ENCODE data around the gene SRRM1. TPM values are rescaled to one million over a fixed set of nuclear protein-coding genes. Genes with fewer than 3 reads are reported as not detected.

SRRM1 gene
- polyA plus RNA-seq, 1 donor (not counting 4 experiments of a cell fraction or from before 2014, with no cell fraction given): 56.1 TPM

DNA sequence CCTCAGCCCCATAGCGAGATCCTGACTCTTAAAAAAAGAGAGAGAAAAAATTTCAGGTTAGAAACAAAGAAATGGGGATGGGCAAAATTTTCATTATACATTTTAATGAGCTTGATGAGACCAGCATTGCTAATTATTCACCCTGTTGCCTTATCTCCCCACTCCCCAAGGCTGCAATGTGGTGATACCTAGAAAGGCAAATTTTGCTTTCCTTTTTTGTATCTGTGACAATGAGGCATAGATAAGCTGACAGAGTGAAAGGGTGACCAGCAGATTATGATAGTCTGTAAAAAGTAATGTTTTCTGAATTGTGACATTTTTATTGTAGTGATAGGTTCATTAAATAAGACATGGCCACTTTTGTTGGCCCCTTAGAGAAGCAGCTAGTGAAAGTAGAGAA lies 12.9 kb downstream of the SRRM1 start:
- no peaks in the 10 kb centered on the region for H3K27me3 ChIP-seq (ENCODE audit: control insufficient read depth, extremely low read depth, insufficient read depth, low read length)
- no peaks in the 10 kb centered on the region for H4K20me1 ChIP-seq (ENCODE audit: control insufficient read depth, extremely low read depth, insufficient read depth, low read length)

DNA sequence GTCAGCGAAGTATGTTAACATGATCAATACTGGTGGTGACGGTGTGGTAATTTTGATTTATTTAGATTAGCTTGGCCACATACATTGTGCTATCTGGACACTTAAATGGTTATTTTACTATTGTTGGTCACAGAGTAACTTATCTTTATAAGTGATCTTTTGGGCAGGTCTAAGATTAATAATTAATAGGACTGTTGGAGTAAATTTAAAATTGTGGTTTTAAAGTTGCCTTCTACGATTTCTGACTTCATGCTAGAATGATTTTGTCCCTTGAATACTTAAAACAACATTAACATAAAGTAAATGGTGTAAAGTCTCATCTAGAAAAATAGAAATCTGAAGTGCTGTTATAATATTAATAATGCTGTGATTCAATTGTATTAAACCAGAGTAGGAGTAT lies 14.7 kb downstream of the SRRM1 start:
- no peak for DNase-seq (ENCODE audit: low read depth, low spot score)
- dilution Hi-C loops (cut with MboI; ENCODE audit: extremely low pct_ligation_motif_present, low sequenced_read_pairs): no loop called here
- Histone ChIP-seq H3K9me3 (ENCODE audit: control insufficient read depth, low read depth, low read length) (no peaks in the 10 kb centered on the region), H3K9me1 (ENCODE audit: control insufficient read depth, extremely low read depth, insufficient read depth, low read length) (no peaks in the 10 kb centered on the region), H3K4me1 (ENCODE audit: control insufficient read depth, extremely low read depth, insufficient read depth, low read length) (no peaks in the 10 kb centered on the region), H3K79me2 (ENCODE audit: control insufficient read depth, insufficient read depth, low read length) (peaks cover 63% of the 10 kb centered on the region), H3K4me2 (ENCODE audit: control insufficient read depth, extremely low read depth, insufficient read depth, low read depth, low read length) (no peak overlapping the region), H2AFZ (ENCODE audit: control insufficient read depth, low read length) (no peak overlapping the region), H3K4me3 (ENCODE audit: control insufficient read depth in 2 of 3, extremely low read depth in 1 of 3, insufficient read depth in 2 of 3, low read depth in 1 of 3, low read length in 3 of 3) (no peak overlapping the region), H3K27ac (ENCODE audit: control insufficient read depth, insufficient read depth, low read length) (no peak overlapping the region), H4K20me1 (ENCODE audit: control insufficient read depth, extremely low read depth, insufficient read depth, low read length) (no peaks in the 10 kb centered on the region), H3K36me3 (ENCODE audit: control insufficient read depth in 2 of 2, extremely low read depth in 1 of 2, insufficient read depth in 2 of 2, low read length in 2 of 2) (peaks cover 32 to 34% of the 10 kb centered on the region in 2 experiments), H3K27me3 (ENCODE audit: control insufficient read depth, extremely low read depth, insufficient read depth, low read length) (no peaks in the 10 kb centered on the region), H3K9ac (ENCODE audit: control insufficient read depth, extremely low read depth, insufficient read depth, low read length) (no peak overlapping the region)
- FAIRE-seq: no peak
- TF ChIP-seq, protein P1, sequence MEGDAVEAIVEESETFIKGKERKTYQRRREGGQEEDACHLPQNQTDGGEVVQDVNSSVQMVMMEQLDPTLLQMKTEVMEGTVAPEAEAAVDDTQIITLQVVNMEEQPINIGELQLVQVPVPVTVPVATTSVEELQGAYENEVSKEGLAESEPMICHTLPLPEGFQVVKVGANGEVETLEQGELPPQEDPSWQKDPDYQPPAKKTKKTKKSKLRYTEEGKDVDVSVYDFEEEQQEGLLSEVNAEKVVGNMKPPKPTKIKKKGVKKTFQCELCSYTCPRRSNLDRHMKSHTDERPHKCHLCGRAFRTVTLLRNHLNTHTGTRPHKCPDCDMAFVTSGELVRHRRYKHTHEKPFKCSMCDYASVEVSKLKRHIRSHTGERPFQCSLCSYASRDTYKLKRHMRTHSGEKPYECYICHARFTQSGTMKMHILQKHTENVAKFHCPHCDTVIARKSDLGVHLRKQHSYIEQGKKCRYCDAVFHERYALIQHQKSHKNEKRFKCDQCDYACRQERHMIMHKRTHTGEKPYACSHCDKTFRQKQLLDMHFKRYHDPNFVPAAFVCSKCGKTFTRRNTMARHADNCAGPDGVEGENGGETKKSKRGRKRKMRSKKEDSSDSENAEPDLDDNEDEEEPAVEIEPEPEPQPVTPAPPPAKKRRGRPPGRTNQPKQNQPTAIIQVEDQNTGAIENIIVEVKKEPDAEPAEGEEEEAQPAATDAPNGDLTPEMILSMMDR (optimal IDR thresholded peaks at IDR 0.05 in 1 of 3, IDR thresholded peaks at IDR 0.05 in 1 of 3, conservative IDR thresholded peaks at IDR 0.05 in 1 of 3; ENCODE audit: extremely low read depth in 1 of 3, insufficient read depth in 2 of 3, low read length in 3 of 3): no peak
- TF ChIP-seq EZH2 (IDR thresholded peaks at IDR 0.05; ENCODE audit: low read length): no peak

More for the DNA sequence above, 12.9 kb downstream of the SRRM1 start:
- Histone ChIP-seq H3K79me2 (ENCODE audit: control insufficient read depth, insufficient read depth, low read length) (peaks cover 59% of the 10 kb centered on the region), H3K27ac (ENCODE audit: control insufficient read depth, insufficient read depth, low read length) (no peak overlapping the region), H3K9ac (ENCODE audit: control insufficient read depth, extremely low read depth, insufficient read depth, low read length) (no peak overlapping the region), H3K9me1 (ENCODE audit: control insufficient read depth, extremely low read depth, insufficient read depth, low read length) (no peaks in the 10 kb centered on the region), H3K4me3 (ENCODE audit: control insufficient read depth in 2 of 3, extremely low read depth in 1 of 3, insufficient read depth in 2 of 3, low read depth in 1 of 3, low read length in 3 of 3) (no peak overlapping the region), H3K4me1 (ENCODE audit: control insufficient read depth, extremely low read depth, insufficient read depth, low read length) (no peaks in the 10 kb centered on the region), H3K36me3 (ENCODE audit: control insufficient read depth in 2 of 2, extremely low read depth in 1 of 2, insufficient read depth in 2 of 2, low read length in 2 of 2) (peaks cover 30 to 40% of the 10 kb centered on the region in 2 experiments), H2AFZ (ENCODE audit: control insufficient read depth, low read length) (no peak overlapping the region), H3K9me3 (ENCODE audit: control insufficient read depth, low read depth, low read length) (no peaks in the 10 kb centered on the region), H3K4me2 (ENCODE audit: control insufficient read depth, extremely low read depth, insufficient read depth, low read depth, low read length) (no peak overlapping the region)
- FAIRE-seq (no peak), DNase-seq (ENCODE audit: low read depth, low spot score) (no peak)
- no peak for TF ChIP-seq EZH2 (IDR thresholded peaks at IDR 0.05; ENCODE audit: low read length)
- TF ChIP-seq, protein P1 (optimal IDR thresholded peaks at IDR 0.05 in 1 of 3, IDR thresholded peaks at IDR 0.05 in 1 of 3, conservative IDR thresholded peaks at IDR 0.05 in 1 of 3; ENCODE audit: extremely low read depth in 1 of 3, insufficient read depth in 2 of 3, low read length in 3 of 3): no peak
- dilution Hi-C loops (cut with MboI; ENCODE audit: extremely low pct_ligation_motif_present, low sequenced_read_pairs): no loop called here
